ENCODE results near the gene CEBPE.

CEBPE gene

GRCh38 chr14:23071921-23072539 lies 47.0 kb downstream of the CEBPE start:
- DNase-seq = no peak

- DNase-seq = no peak
Measured at GRCh38 chr14:23071244-23071920, 47.7 kb downstream of the CEBPE start.

- DNase-seq = no peak
Measured at GRCh38 chr14:23070262-23071129, 48.6 kb downstream of the CEBPE start.

GRCh38 chr14:23069413-23069806 lies 49.6 kb downstream of the CEBPE start:
- no peak for DNase-seq

GRCh38 chr14:23068789-23069412 lies 50.2 kb downstream of the CEBPE start:
- no peak for DNase-seq

GRCh38 chr14:23067847-23068788 lies 50.9 kb downstream of the CEBPE start:
- no peak for DNase-seq

Data from DMS79 (cell line).